ENCODE results near the gene ZNF576.

Gene ZNF576

GRCh38 chr19:43564800-43565199 is 31.6 kb upstream of the ZNF576 start:
- no peaks in the 10 kb centered on the region for H3K27me3 ChIP-seq (ENCODE audit: control insufficient read depth, insufficient read depth, low read length)
- H3K79me2 ChIP-seq: peaks cover 49% of the 10 kb centered on the region
- no peaks in the 10 kb centered on the region for H3K9me3 ChIP-seq (ENCODE audit: control insufficient read depth, low read length)
- no peaks in the 10 kb centered on the region for H3K4me1 ChIP-seq
- no peak overlapping the region for H3K4me3 ChIP-seq (ENCODE audit: low read depth, low read length)
- no peak overlapping the region for H3K4me2 ChIP-seq (ENCODE audit: low read length)
- no peak overlapping the region for H2AFZ ChIP-seq
- H3K27ac ChIP-seq: no peak overlapping the region
- TF ChIP-seq CTCF (IDR thresholded peaks at IDR 0.05): no peak
- H3K36me3 ChIP-seq (ENCODE audit: control insufficient read depth, insufficient read depth, low read length): no peaks in the 10 kb centered on the region
- no peak overlapping the region for H3K9ac ChIP-seq

GRCh38 chr19:43569657-43570056 is 26.7 kb upstream of the ZNF576 start:
- Histone ChIP-seq H3K9ac (no peak overlapping the region), H3K4me2 (ENCODE audit: low read length) (no peak overlapping the region), H3K9me3 (ENCODE audit: control insufficient read depth, low read length) (no peaks in the 10 kb centered on the region), H3K36me3 (ENCODE audit: control insufficient read depth, insufficient read depth, low read length) (no peaks in the 10 kb centered on the region), H3K27me3 (ENCODE audit: control insufficient read depth, insufficient read depth, low read length) (no peaks in the 10 kb centered on the region), H3K79me2 (peaks cover 48% of the 10 kb centered on the region), H3K4me3 (ENCODE audit: low read depth, low read length) (no peak overlapping the region), H2AFZ (no peak overlapping the region), H3K4me1 (no peaks in the 10 kb centered on the region), H3K27ac (no peak overlapping the region)
- TF ChIP-seq CTCF (IDR thresholded peaks at IDR 0.05): no peak

DNA sequence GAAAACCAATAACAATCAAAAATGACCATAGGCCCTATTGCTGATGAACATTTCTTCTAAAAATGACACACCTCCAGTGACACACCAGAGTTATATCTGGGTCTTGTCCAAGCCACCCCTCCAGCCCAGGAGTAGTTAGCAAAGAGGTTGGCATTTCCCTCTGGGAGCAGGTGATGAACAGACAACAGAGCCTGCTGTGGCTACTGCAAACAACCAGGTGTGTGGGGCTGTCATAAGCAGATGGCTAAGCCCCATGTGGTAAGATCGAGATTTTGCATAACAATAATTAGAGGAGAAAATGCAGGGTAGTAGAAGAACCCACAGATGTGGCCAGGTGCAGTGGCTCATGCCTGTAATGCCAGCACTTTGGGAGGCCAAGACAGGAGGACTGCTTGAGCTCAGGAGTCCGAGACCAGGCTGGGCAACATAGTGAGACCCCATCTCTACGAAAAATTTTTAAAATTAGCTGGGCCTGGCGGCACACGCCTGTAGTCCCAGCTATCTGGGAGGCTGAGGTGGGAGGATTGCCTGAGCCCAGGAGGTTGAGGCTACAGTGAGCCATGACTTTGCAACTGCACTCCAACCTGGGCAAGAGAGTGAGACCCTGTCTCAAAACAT is 26.1 kb upstream of the ZNF576 start:
- no peaks in the 10 kb centered on the region for H3K4me1 ChIP-seq
- H3K9ac ChIP-seq: no peak overlapping the region
- H2AFZ ChIP-seq: no peak overlapping the region
- no peaks in the 10 kb centered on the region for H3K9me3 ChIP-seq (ENCODE audit: control insufficient read depth, low read length)
- H3K79me2 ChIP-seq: peaks cover 41% of the 10 kb centered on the region
- H3K27me3 ChIP-seq (ENCODE audit: control insufficient read depth, insufficient read depth, low read length): no peaks in the 10 kb centered on the region
- no peak overlapping the region for H3K4me3 ChIP-seq (ENCODE audit: low read depth, low read length)
- H3K36me3 ChIP-seq (ENCODE audit: control insufficient read depth, insufficient read depth, low read length): no peaks in the 10 kb centered on the region
- H3K27ac ChIP-seq: no peak overlapping the region
- no peak for TF ChIP-seq CTCF (IDR thresholded peaks at IDR 0.05)
- H3K4me2 ChIP-seq (ENCODE audit: low read length): no peak overlapping the region

- Histone ChIP-seq H3K4me3 (ENCODE audit: low read depth, low read length) (no peak overlapping the region), H3K4me1 (no peaks in the 10 kb centered on the region), H3K27ac (no peak overlapping the region), H3K9me3 (ENCODE audit: control insufficient read depth, low read length) (no peaks in the 10 kb centered on the region), H3K4me2 (ENCODE audit: low read length) (no peak overlapping the region), H2AFZ (no peak overlapping the region), H3K79me2 (peaks cover 29% of the 10 kb centered on the region), H3K36me3 (ENCODE audit: control insufficient read depth, insufficient read depth, low read length) (no peaks in the 10 kb centered on the region), H3K27me3 (ENCODE audit: control insufficient read depth, insufficient read depth, low read length) (no peaks in the 10 kb centered on the region), H3K9ac (no peak overlapping the region)
- no peak for TF ChIP-seq CTCF (IDR thresholded peaks at IDR 0.05)
Measured at GRCh38 chr19:43572171-43572588, 24.2 kb upstream of the ZNF576 start.
